Ascending aorta (tissue), 2 donors: Measurements from ENCODE around the gene SLC35F3. TPM values are rescaled to one million over a fixed set of nuclear protein-coding genes. Genes with fewer than 3 reads are reported as not detected.

Experiments
- DNase-seq, 2 donors: peaks; one replicate each; pipeline ENCODE4 v3.0.0-alpha.2; 2019; ENCODE audit warnings: low spot score in 2 of 2
- H3K27ac ChIP-seq, 2 donors: fragments of 200-600 bp; sonication (generic); one replicate each; pipeline ENCODE4 v1.5.1; 2016 to 2017; ENCODE audit warnings: mild to moderate bottlenecking in 1 of 2
- H3K27me3 ChIP-seq: fragments of 200-600 bp; sonication (generic); one replicate; pipeline ENCODE4 v1.5.1; 2017
- H3K36me3 ChIP-seq, 2 donors: fragments of 200-600 bp; sonication (generic); one replicate each; pipeline ENCODE4 v1.5.1; 2016
- H3K4me1 ChIP-seq, 2 donors: fragments of 200-600 bp; sonication (generic); one replicate each; pipeline ENCODE4 v1.5.1; 2016 to 2017; ENCODE audit warnings: mild to moderate bottlenecking in 1 of 2
- H3K4me3 ChIP-seq, 2 donors: fragments of 200-600 bp; sonication (generic); one replicate each; pipeline ENCODE4 v1.5.1; 2016 to 2017; ENCODE audit warnings: mild to moderate bottlenecking in 1 of 2
- H3K9me3 ChIP-seq, 2 donors: fragments of 200-600 bp; sonication (generic); one replicate each; pipeline ENCODE4 v1.5.1; 2016
- CTCF ChIP-seq, 3 experiments: fragments of 200-600 bp in 2 of 3; fragments of 450-650 bp in 1 of 3; sonication (generic) in 2 of 3; IDR thresholded peaks; one replicate each; pipeline ENCODE4 v1.5.1; 2016 to 2019; ENCODE audit warnings: antibody characterized with exemption in 3 of 3, mild to moderate bottlenecking in 1 of 3, moderate library complexity in 1 of 3
- intact Hi-C: fragments of 100-400 bp; cut with DNase I; formaldehyde crosslinking; loops from one replicate; pipeline ENCODE4 v1.15.1; 2023
- total RNA-seq: library from RNA; depleted of rRNA; stranded (reverse); fragments of >200 nt; gene quantifications from one replicate; pipeline ENCODE4 v1.1.0, GENCODE V29; 2016

The SLC35F3 gene
- total RNA-seq, 1 donor from 2014 or later = 1.4 TPM

DNA sequence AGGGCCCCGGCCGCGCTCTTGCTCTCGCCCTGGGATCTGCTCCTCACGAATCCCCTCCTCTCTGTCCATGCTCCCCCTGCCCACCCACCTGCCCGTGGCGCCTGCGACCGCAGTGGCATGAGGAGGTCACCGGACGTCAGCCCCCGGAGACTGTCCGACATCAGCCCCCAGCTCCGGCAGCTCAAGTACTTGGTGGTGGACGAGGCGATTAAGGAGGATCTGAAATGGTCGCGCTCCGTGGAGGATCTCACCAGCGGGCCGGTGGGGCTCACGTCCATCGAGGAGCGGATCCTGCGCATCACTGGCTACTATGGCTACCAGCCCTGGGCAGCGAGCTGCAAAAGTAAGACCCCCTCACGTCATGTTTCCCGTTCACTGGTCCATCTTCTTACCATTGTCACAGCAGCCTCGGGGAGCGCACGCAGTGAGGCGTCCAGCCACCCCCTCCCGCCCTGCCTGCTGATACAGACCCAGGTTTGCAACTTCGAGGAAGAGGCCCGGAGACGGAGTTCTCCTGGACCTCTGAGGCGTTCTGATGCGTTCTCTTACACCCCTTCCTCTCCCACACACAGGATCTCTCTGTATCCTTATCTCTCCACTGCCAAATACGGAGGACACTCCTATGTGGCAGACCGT is 1.1 kb downstream of the SLC35F3 start:
- Histone ChIP-seq H3K9me3 (no peaks in the 10 kb centered on the region), H3K36me3 (no peaks in the 10 kb centered on the region), H3K4me3 (peak overlapping the region; percentile 15 to 26), H3K27ac (no peak overlapping the region), H3K4me1 (no peaks in the 10 kb centered on the region), H3K27me3 (peaks cover 3% of the 10 kb centered on the region)
- intact Hi-C loops = no loop called here
- no peak for TF ChIP-seq CTCF (IDR thresholded peaks at IDR 0.05)
- no peak for DNase-seq

DNA sequence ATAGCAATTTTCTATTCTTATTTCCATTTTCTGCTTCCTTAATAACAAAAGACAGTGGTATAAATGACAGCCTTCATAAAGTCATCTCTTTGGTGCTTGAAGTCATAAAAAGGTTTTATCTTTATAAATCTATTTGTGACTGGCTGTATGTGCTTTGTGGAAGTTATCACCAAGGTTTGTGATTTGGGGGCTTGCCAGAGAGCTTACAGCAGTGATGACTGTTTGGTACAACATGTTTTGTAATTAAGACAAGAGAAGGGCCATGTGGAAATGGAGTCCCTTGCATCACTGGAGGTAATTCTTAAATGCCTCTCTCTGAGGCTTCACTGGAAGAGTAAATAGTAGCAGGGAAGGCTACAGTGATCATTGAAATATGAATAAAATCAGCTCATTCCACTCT is 2.7 kb downstream of the SLC35F3 start:
- H3K4me1 ChIP-seq = no peaks in the 10 kb centered on the region
- peaks cover 3% of the 10 kb centered on the region for H3K27me3 ChIP-seq
- TF ChIP-seq CTCF (IDR thresholded peaks at IDR 0.05) = no peak
- no peaks in the 10 kb centered on the region for H3K36me3 ChIP-seq
- H3K9me3 ChIP-seq = no peaks in the 10 kb centered on the region
- intact Hi-C loops = no loop called here
- H3K4me3 ChIP-seq = no peak overlapping the region
- no peak overlapping the region for H3K27ac ChIP-seq
- no peak for DNase-seq

DNA sequence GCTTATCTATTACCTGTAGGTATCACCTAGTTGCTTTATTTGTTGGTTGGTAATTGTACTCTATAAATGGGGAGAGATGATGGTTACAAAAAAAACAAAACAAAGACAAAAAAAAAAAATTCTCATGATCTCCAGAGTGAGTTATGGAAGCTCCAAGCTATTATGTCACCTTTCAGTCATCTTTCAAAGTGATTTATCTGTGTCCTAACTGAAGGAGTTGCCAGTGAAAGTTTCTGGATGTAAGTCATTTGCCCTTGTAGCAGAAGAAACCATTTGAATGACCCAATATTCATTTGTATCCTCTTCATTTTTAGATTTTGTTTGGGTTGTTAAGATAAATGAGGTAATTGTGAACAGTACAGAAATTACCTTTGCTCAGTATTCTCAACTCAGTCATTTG is 3.6 kb downstream of the SLC35F3 start:
- intact Hi-C loops = no loop called here

GRCh38 chr1:233909195-233909594 is 4.7 kb downstream of the SLC35F3 start:
- DNase-seq = no peak

More for the DNA sequence above, 3.6 kb downstream of the SLC35F3 start:
- no peak for DNase-seq
- H3K4me3 ChIP-seq = no peak overlapping the region
- no peaks in the 10 kb centered on the region for H3K36me3 ChIP-seq
- peaks cover 3% of the 10 kb centered on the region for H3K27me3 ChIP-seq
- no peaks in the 10 kb centered on the region for H3K9me3 ChIP-seq
- H3K27ac ChIP-seq = no peak overlapping the region
- no peak for TF ChIP-seq CTCF (IDR thresholded peaks at IDR 0.05)
- no peaks in the 10 kb centered on the region for H3K4me1 ChIP-seq

DNA sequence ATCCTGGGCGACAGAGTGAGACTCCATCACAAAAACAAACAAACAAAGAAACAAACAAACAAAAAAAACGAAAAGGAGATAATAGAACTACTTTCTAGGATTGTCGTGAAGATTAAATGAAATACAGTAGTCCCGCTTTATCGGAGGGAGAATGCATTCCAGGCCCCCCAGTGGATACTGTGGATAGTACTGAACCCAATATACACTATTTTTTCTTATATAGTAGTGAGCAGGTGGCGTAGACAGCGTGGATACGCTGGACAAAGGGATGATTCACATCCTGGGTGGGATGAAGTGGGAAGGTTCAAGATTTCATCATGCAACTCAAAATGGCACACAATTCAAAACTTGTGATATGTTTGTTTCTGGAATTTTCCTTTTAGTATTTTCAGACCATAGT is 8.0 kb downstream of the SLC35F3 start:
- intact Hi-C loops = no loop called here
- Histone ChIP-seq H3K4me3 (no peak overlapping the region), H3K36me3 (no peaks in the 10 kb centered on the region), H3K27me3 (no peaks in the 10 kb centered on the region), H3K27ac (no peak overlapping the region), H3K4me1 (no peaks in the 10 kb centered on the region), H3K9me3 (no peaks in the 10 kb centered on the region)
- no peak for DNase-seq
- no peak for TF ChIP-seq CTCF (IDR thresholded peaks at IDR 0.05)

More at GRCh38 chr1:233909195-233909594, 4.7 kb downstream of the SLC35F3 start:
- no peak overlapping the region for H3K27ac ChIP-seq
- no peak for TF ChIP-seq CTCF (IDR thresholded peaks at IDR 0.05)
- intact Hi-C loops = no loop called here
- no peaks in the 10 kb centered on the region for H3K9me3 ChIP-seq
- H3K4me3 ChIP-seq = no peak overlapping the region
- H3K27me3 ChIP-seq = peaks cover 3% of the 10 kb centered on the region
- no peaks in the 10 kb centered on the region for H3K36me3 ChIP-seq
- no peaks in the 10 kb centered on the region for H3K4me1 ChIP-seq

GRCh38 chr1:233912909-233913308 is 8.4 kb downstream of the SLC35F3 start:
- no peaks in the 10 kb centered on the region for H3K9me3 ChIP-seq
- H3K36me3 ChIP-seq = no peaks in the 10 kb centered on the region
- H3K4me3 ChIP-seq = no peak overlapping the region
- no peaks in the 10 kb centered on the region for H3K27me3 ChIP-seq
- no peak overlapping the region for H3K27ac ChIP-seq
- H3K4me1 ChIP-seq = no peaks in the 10 kb centered on the region
- intact Hi-C loops = no loop called here
- no peak for TF ChIP-seq CTCF (IDR thresholded peaks at IDR 0.05)
- no peak for DNase-seq
